Fibroblast of gingiva (primary cell): Measurements from ENCODE around the gene CACNA1B.
"Not testable (repeated sequence)": the region's sequence is repeated elsewhere in the genome, so short reads cannot be mapped to it uniquely, and the experiment has no call there.

ENCODE experiments used
- DNase-seq: peaks from one replicate; pipeline ENCODE4 v3.0.0-alpha.2; 2011; ENCODE audit warnings: low read depth

CACNA1B gene

DNA sequence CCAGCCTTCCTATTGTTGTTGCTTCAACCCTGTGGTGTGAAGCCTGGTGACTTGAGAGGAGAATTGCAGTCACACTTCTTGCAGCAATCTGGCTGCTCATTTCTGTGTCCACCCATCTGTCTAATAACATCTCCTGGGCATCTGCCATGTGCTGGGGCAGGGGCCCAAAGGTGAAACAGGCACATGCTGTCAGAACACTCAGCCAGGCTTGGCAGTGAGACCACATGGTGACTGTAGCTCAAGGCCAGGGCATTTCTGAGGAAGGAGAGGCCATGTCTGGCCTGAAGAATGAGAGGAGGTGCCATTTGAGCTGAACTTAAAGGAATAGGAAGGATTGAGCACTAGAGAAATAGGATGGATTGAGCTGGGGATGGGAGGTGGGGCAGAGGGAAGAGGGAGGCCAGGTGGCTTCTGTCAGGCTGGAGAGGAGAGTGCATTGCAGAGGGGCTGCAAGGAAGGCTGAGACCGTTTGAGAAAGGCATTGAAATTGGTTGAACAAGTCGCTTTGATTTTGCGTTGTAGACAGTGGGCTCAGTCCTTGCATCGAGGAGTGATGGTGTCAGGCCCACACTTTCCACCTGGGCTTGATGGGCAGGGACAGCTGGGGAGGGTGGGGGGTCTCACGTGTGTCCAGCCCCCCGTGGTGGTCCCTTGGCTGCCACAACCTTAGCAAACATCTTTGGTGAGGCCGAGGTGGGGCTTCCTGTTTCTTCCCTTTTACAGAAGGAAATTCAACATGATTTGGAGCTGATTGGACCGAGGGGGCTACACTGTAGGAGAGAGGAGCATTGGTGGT lies 222.4 kb downstream of the CACNA1B start:
- no peak for DNase-seq

DNA sequence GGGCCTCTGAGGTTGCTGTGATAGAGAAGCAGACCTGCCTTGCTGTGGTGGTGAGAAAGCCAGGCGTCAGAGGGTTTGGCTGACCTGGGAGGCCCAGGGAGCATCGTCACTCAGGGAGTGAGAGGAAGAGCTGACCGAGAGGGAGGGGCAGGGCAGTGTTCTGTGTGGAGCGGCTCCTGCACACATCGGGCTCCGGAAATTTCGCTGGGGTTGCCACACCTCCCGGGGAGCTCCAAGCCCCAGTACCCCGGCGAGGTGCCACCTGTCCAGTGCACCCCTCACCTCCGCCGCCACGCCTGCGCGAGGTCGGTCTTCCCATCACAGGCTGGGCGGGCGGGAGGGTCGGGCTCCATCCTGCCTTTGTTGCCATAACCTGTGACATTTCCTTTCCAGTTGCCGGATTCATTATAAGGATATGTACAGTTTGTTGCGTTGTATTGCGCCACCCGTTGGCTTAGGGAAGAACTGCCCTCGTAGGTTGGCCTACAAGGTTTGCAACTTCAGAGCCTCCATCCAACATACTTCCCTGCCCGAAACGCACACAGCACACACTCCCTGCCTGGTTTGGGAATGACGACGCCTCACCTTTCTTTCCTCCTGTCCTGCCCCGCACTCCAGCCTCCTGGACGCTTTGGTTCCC lies 223.2 kb downstream of the CACNA1B start:
- DNase-seq = no peak

DNA sequence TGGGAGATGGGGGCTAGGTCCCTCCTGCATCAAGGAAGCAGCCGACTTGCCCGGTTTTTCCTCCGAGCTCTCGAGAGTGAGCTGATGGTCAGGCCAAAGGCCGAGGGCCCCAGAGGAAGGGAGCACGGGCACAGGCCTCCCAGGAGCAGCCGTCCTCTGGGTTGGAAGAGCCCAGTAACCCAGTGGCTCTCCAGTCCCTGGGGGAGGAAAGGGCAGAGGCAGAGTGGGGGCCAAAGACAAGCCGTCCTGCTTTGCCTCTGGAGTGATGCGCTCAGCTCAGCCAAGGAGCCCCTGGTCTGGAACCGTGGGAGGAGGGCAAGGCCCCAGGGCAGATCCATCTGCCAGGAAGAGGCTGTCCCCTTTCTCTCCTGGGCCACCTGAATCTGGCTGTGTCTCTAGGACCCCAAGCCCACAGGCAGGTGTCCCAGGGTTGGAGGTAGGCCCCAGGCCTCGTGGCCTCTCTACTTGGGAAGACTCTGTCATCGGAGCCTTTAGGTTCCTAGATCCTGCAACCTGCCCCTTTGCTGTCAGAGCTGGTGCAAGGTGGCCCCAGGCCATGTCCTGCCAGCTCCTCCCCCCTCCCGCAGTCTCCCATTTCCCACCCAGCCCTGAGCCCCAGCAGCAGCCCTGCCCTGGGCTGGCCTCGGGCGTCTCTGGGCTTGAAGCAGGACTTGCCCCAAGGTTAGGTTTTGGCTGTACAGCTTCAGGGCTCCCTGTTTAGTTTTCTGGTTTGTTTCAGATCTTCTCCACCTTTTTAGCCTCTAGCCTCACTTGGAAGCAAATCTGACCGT lies 224.1 kb downstream of the CACNA1B start:
- DNase-seq = no peak

DNA sequence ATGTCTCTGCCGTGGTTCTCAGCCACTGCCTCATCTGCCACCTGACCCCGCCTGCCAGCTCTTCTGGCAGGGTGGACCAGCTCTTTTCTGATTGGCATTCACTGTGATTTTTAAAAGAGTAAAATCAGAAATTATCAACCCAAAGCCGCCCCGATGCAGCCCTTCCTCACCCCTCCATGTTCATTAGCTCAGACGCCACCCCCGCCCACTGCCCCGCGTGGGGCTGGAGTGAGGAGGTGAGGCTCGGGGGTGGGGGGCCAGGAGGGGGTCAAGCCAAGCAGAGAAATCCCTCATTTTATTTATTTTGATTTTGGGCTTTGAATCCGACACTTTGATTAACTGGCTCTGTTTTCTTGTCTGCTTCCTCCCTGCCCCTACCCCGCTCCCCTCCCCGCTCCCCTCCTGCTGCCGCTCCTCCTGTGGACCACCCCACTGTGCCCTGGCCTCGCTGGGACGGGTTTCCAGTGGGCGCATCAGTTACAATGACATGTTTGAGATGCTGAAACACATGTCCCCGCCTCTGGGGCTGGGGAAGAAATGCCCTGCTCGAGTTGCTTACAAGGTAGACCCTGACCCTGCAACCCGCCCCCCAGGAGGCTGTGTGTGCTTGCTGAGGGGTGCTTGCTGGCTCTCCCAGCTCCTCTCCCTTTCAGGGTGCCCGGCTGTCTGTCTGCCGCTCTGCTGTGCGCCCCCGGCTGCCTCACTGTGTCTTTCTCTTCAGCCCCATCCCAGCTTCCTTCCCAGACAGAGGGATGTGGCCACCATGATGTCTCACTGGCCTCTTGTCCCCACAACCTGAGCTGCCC lies 224.9 kb downstream of the CACNA1B start:
- no peak for DNase-seq

- DNase-seq = no peak
Observed at GRCh38 chr9:138103111-138103848, 225.7 kb downstream of the CACNA1B start.

DNA sequence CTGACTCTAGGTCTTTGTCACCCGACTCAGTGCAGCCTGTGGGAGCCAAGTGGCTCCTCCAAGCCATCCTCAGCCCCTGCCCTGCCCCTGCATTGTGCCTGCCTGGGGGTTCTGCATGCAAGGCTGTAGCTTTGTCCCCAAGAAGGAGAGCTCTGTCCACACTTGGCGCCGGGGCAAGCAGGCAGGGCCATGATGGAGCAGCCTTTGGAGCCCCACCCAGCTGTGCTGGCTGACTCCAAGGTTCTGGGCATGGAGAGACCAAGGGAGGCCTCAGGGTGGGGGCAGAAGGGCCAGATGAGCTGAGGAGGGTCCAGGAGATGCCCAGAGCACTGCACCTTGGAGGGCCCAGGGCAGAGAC lies 226.2 kb downstream of the CACNA1B start:
- no peak for DNase-seq

DNA sequence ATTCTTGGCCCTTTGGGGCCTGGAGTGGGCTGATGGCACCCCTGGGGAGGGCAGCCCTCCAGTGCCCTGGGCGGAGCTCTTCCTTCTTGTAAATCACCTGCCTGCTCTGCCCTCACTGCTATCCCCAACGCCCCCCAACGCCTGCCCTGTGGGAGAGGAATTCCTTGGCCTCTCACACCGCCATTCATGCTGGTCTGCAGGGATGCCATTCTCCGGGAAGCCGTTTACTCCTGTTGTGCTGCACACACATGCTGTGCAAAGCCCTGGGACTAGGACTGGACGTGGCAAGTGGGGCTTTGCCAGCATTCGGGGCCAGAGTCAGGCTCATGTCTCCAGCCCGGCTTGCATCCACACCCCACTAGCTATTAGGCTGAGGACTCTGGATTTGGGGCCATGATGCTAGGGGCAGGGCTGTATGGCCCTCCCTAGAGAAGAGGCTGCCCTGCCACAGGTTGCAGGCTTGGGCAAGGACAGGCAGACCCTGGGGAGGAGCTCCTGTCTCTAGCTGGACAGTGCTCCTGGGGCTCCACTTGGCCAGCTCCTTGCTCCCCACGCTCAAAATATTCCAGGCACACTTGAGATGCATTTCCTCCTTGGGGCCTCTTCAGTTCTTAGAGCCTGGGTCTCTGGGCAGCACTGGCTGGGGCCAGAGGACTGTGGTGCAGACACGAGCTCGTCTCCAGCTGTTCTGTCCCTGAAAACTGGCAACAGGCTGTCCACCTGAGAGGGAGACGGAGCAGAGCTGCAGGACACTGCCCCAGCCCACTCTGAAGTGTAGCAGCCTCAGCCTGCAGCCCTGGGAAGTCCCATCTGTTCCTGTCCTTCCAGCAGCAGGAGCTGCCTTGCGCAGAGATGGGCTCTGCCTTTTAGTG lies 226.9 kb downstream of the CACNA1B start:
- no peak for DNase-seq

- no peak for DNase-seq
Observed at GRCh38 chr9:138105123-138105415, 227.5 kb downstream of the CACNA1B start.

DNA sequence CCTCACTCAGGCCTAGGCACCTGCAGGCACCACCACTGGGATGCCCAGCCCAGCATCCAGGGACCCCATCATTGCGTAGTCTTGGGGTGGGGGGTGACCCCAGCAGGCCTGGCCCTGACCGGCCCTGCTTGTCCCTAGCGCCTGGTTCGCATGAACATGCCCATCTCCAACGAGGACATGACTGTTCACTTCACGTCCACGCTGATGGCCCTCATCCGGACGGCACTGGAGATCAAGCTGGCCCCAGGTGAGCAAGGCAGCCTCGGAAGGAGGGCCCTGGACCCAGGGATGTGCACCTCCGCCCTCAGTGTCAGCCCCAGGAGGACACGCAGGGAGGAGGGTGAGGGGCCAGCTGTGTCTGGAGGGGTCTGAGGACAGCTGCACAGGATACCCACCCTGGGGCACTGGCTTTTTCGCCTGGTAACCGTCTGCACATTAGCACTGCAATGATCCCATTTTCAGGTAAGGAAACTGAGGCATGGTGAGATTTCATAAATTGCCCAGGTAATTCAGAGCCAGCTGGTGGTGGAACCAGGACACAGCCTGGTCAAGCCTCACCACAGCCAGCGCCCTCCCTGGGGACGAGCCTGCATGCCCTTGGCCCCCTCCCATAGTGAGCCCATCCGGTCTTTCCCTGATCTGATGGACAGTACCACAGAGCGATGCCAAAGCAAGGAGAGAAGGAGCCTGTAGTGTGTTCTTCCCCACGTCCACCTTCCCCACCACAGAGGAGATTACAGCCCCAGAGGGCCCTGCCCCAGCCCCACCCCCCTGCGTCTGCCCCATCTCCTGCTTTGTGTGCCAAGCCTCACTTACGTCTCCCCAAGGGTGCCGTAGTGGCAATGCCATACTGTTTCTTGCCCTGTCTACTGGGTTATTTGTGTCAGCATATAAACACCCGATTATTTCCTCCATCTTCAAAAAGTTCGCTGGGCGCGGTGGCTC lies 228.3 kb downstream of the CACNA1B start:
- no peak for DNase-seq

DNA sequence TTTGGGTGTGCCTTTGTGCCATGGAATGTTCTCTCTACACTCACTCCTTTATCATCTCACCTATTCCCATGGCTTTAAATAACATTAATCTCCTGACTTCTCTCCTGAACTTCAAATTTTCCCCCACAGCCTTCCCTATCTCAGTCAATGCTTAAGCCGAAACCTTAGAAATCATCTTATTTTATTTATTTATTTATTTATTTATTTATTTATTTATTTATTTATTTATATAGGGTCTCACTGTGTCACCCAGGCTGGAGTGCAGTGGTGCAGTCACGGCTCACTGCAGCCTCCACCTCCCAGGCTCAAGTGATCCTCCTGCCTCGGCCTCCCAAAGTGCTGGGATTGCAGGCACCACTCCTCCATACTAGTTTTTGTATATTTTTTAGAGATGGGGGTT lies 229.5 kb downstream of the CACNA1B start:
- DNase-seq = not testable (repeated sequence)

DNA sequence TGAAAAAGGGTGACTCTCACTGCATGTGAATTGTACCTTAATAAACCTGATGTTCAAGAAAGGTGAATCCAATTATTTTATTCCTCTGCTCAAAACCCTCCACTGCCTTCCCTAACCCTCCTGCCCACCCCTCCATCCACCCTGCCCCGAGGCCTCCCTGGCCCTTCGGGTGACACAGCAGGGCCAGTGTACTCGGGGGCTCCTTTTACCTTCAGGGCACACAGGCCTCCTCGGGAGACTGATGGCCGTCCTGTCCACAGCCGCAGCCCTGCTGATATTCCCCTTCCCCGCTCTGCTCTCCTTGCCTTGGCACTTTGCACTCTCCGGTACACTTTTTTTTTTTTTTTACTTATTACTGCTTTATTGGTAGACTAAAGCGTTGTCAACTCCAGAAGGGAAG lies 234.0 kb downstream of the CACNA1B start:
- DNase-seq = no peak

- DNase-seq = no peak
Observed at GRCh38 chr9:138112090-138112748, 234.6 kb downstream of the CACNA1B start.

- DNase-seq = no peak
Observed at GRCh38 chr9:138112791-138113600, 235.4 kb downstream of the CACNA1B start.

GRCh38 chr9:138113701-138114325 lies 236.2 kb downstream of the CACNA1B start:
- DNase-seq = not testable (repeated sequence)

DNA sequence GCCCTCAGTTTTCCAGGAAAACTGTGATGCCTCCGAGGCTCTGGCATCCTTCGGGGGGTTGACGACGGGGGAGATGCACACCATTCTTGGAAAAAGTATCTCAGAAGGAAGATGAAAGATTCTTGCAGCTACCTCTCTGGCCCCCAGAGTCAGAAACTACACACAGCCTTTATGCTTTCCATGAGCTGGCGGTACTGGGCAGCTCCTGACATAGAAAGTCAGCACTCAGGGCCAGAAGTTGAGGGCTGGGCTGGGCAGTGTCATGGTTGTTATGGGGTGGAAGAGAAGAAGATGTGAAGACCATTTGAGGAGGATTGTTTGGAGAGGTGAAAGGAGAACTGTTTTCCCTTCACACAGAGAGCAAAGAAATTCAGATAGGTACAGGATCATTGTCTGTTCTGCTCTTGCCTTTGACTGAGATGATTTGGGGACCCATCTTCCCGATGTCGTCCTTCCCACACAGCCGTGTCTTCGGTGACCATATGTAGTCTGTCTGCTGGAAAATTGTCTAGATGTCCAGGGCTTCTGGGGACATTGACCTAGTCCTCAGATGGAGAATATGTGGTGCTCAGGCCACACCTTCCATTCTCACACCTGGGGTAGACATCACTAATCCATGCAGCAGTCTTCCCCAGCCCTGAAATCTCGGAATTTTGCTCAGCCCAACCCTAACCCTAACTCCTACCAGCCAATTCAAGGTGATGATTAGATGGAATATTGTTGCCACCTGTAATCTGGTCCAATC lies 237.1 kb downstream of the CACNA1B start:
- no peak for DNase-seq

DNA sequence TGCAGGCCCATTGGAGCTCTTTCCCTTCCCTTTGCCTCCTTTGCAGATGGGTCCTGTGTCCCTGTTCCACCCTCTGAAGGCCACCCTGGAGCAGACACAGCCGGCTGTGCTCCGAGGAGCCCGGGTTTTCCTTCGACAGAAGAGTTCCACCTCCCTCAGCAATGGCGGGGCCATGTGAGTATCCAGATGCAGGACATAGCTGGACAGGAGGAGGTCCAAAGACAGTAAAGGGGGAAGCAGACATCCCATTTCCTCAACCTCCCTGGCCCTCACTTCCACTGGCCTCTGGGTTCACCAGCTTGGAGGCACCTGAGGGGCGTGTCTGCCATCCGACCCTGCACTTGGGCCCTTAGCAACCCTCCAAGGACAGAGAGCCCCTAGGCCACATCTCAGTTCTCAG lies 237.9 kb downstream of the CACNA1B start:
- no peak for DNase-seq

- DNase-seq = no peak
Observed at GRCh38 chr9:138116521-138116920, 238.9 kb downstream of the CACNA1B start.
